GM18873 (cell line): ENCODE data around the gene KRTAP24-1.

Experiments used
- ATAC-seq: cut with Tn5 transposase; IDR thresholded peaks from one replicate; pipeline ENCODE4 v1.9.1; 2021; ENCODE audit warnings: mild to moderate bottlenecking, moderate library complexity, moderate number of reproducible peaks; ENCODE audit not compliant: unreplicated experiment, low FRiP score

The KRTAP24-1 gene

DNA sequence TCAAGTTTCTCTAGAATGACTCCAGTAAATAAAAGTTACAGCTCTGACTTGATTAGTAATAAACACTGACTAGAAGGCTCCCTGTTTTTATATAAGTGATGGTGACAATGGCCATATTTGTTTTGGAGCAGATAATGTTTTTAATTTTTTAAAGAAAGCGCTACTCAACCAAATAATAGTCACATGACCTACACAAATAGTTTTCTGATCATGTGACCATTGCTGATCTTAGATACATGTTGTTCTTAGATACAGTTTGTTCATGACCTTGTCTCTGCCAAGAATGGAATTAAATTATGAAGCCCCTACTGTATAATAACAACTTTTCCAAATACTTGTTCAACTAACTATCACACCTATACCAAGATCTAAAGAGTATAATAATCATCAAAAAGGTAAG is 44.6 kb downstream of the KRTAP24-1 start:
- ATAC-seq, result no peak

DNA sequence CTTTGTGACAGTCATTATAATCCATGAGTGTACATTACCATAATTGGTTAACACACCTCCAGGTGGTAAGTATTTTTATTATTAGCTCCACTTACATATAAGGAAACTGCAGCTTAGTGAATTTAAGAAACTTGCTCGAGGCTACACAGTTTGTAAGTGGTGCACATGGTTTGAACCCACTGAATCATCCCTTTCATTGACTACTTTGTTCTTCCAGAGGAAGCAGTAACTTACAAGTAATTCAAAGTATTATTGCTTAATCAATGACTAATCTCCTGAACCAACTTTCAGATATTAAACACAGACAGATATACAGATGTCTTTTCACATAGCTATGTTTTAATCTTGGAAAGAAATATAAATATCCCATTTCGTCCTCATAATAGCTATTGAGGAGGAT is 48.1 kb downstream of the KRTAP24-1 start:
- ATAC-seq, result no peak

GRCh38 chr21:30234050-30234449 is 48.7 kb downstream of the KRTAP24-1 start:
- no peak for ATAC-seq

- no peak for ATAC-seq
These were observed 49.3 kb downstream of the KRTAP24-1 start for GRCh38 chr21:30233228-30234020.

- no peak for ATAC-seq
These were observed 50.7 kb downstream of the KRTAP24-1 start for GRCh38 chr21:30232011-30232410.
